ENCODE results near the gene POLE2. TPM values are rescaled to one million over a fixed set of nuclear protein-coding genes. Genes with fewer than 3 reads are reported as not detected.

Gene POLE2
- total RNA-seq, 1 donor from 2014 or later: 0.69 TPM

DNA sequence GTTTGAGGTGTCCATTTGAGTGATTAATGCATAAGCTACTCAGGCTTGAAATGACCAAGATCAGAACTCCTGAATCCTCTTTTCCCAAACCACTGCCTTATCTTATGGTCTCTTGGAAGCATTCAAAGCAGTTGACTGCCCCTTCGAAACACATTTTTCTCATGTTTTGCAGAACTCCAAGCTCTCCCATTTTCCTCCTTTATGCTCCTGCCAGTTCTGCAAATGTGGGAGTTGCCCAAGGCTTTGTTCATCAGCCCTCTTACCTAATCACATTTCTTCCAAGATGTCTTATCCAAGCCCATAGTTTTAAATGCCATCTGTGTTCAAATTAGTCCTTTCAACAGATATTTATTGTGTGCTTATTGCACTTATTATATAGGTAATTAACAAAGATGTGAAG is 51.1 kb downstream of the POLE2 start:
- Histone ChIP-seq H3K9me3 (replicated peaks) (no peaks in the 10 kb centered on the region), H3K4me3 (peak overlapping the region; percentile 82), H3K27me3 (ENCODE audit: low read depth) (no peaks in the 10 kb centered on the region), H3K27ac (replicated peaks) (peak overlapping the region; percentile 95), H3K4me1 (peaks cover 92% of the 10 kb centered on the region), H3K36me3 (peaks cover 10% of the 10 kb centered on the region)
- DNase-seq: no peak
- intact Hi-C loops (cut with micrococcal nuclease): loop anchor here (10.0 kb wide), 1 partner anchor 128 kb away; the partner anchor contains the start of gene KLHDC2
- TF ChIP-seq, protein P1, sequence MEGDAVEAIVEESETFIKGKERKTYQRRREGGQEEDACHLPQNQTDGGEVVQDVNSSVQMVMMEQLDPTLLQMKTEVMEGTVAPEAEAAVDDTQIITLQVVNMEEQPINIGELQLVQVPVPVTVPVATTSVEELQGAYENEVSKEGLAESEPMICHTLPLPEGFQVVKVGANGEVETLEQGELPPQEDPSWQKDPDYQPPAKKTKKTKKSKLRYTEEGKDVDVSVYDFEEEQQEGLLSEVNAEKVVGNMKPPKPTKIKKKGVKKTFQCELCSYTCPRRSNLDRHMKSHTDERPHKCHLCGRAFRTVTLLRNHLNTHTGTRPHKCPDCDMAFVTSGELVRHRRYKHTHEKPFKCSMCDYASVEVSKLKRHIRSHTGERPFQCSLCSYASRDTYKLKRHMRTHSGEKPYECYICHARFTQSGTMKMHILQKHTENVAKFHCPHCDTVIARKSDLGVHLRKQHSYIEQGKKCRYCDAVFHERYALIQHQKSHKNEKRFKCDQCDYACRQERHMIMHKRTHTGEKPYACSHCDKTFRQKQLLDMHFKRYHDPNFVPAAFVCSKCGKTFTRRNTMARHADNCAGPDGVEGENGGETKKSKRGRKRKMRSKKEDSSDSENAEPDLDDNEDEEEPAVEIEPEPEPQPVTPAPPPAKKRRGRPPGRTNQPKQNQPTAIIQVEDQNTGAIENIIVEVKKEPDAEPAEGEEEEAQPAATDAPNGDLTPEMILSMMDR (IDR thresholded peaks at IDR 0.05; ENCODE audit: borderline replicate concordance): no peak

DNA sequence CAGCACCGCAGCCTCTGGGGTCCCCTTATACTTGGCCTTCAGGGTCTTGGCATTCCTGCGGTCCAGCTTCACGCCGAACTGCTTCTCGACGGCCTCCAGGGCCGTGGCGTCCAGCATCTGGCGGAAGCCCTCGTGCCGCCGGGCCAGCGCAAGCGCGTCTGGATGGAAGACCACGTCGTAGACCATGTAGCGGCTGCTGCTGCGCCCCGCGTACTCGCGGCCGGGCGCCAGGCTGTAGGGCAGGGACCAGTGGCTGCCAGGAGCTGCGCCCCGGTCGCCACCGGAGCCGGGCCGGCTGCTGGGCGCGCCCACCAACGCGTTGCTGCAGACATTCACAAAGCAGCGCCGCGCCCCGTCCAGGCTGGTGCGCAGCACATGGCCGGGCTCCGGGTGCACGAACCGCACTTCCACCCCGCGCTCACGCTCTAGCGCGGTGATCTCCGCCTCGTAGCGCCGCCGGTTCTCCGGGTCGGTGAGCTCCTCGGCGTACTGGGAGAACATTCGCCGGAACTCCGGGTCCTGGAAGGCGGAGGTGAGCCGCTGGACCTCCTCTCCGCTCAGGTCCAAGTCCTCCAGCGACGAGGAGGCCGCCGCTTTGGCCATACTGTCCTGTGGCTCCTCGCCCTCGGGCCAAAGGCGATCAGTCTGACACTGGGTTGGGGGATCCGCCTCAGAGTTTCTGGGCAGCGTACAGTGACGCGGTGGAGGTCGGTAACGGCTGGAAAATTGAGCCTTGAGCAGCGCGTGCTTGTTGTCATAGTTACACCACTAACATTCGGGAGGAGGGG is 53.3 kb downstream of the POLE2 start, which contains the start of gene DNAAF2:
DNAAF2 (minus strand) TSS at position 698 of the 788 bp plus-strand sequence; CDS start at position 603, 95 bp downstream.
- intact Hi-C loops (cut with micrococcal nuclease): loop anchor here (10.0 kb wide), 1 partner anchor 130 kb away; the partner anchor contains the start of gene KLHDC2
- TF ChIP-seq, protein P1 (IDR thresholded peaks at IDR 0.05; ENCODE audit: borderline replicate concordance): no peak
- Histone ChIP-seq H3K9me3 (replicated peaks) (no peaks in the 10 kb centered on the region), H3K4me3 (peak within 1 kb of the TSS; percentile 82), H3K27me3 (ENCODE audit: low read depth) (no peaks in the 10 kb centered on the region), H3K36me3 (peaks cover 10% of the 10 kb centered on the region), H3K4me1 (peaks cover 89% of the 10 kb centered on the region), H3K27ac (replicated peaks) (peak within 1 kb of the TSS; percentile 95)
- peak; percentile 53 for DNase-seq

DNA sequence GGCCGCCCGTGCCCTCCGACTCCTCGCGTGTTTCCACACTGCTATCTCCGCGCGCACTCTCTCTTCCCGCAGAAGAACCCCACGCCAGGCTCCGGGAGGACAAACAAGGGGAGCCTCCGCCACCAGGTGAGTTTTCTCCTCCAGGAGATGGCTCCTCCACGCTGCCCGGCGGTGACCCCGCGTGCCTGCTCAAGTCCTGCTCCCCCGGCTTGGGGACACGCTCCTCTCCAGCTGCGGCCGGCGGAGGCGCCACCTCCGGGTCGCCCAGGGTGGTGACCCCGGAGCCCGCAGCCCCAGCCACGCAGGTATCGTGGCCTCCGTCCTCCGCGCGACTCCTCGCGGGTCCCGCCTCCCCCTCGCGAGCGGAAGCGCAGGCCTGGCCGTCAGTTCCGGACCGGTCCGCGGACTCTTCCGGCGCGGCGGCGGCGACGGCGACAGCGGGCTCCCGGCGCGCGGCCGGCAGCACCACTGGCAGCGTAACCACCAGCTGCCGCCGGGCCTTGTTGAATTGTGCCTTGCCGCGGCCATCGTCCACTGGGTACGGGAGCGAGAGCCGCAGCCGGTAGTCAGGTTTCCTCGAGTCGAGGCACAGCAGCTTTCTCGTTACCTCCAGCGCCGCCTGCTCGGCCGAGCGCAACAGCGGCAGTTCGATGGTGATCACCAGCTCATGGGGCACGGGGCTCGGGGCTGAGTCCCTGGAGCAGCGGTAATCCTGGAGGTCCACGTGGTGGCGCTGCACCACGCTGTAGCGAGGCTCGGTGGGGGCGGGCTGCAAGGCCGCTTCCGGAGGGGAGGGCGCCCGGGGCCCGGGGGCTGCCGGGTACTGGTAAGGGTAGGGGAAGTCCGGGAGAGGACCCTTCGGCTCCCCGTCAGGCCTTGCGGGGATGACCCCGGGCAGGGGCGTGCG is 54.1 kb downstream of the POLE2 start:
- Histone ChIP-seq H3K4me3 (peak overlapping the region; percentile 82), H3K4me1 (peaks cover 81% of the 10 kb centered on the region), H3K27ac (replicated peaks) (peak overlapping the region; percentile 95), H3K9me3 (replicated peaks) (no peaks in the 10 kb centered on the region), H3K27me3 (ENCODE audit: low read depth) (no peaks in the 10 kb centered on the region), H3K36me3 (peaks cover 3% of the 10 kb centered on the region)
- TF ChIP-seq, protein P1 (IDR thresholded peaks at IDR 0.05; ENCODE audit: borderline replicate concordance): peak; percentile 86
- DNase-seq: peak; percentile 93
- intact Hi-C loops (cut with micrococcal nuclease): loop anchor here (10.0 kb wide), 1 partner anchor 131 kb away; the partner anchor contains the start of gene KLHDC2

DNA sequence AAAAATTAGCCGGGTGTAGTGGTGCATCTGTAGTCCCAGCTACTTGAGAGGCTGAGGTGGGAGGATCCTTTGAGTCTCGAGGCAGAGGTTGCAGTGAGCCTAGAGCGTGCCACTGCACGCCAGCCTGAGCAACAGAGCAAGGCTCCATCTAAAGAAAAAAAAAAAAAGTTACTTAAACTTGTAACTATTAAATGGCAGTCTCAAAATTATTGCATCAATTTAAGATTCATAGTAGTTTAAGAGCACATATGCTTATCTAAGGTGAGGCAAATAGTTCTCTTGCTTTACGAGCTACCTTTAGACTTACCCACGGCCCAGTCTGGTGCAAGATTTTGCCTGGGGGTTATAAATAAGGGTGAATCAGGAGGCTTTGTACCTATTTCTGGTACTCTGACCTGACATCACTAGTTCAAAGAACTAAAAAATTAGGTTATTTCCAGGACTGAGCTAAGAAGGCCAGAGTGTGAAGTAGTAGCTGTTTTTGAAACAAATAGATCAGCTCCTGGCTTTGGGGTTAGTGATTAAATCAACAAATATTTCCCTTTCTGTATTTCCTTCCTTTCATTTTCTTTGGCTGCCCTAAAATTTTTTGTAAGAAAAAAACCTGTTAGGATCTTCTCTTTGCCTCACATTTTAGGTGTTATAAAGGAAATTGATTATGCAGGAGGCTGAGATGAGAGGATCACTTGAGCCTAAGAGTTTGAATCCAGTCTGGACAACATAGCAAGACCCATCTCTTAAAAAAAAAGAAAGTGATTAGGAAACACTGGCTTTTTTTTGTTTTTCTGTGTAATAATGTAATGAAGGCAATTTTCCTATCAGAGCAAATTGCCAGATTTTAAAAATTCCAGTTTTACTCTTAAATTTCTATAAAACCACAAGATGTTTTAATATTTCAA is 63.8 kb downstream of the POLE2 start:
- intact Hi-C loops (cut with micrococcal nuclease): no loop called here
- H3K27ac ChIP-seq (replicated peaks): no peak overlapping the region
- H3K27me3 ChIP-seq (ENCODE audit: low read depth): no peaks in the 10 kb centered on the region
- DNase-seq: no peak
- TF ChIP-seq, protein P1 (IDR thresholded peaks at IDR 0.05; ENCODE audit: borderline replicate concordance): no peak
- H3K9me3 ChIP-seq (replicated peaks): no peaks in the 10 kb centered on the region
- H3K4me3 ChIP-seq: no peak overlapping the region
- H3K4me1 ChIP-seq: peaks cover 49% of the 10 kb centered on the region
- H3K36me3 ChIP-seq: peaks cover 23% of the 10 kb centered on the region

Data from left ventricle myocardium inferior (tissue), 1 donor.